GM19438 (cell line): ENCODE measurements around the gene TNRC6C.
"Not testable (repeated sequence)": the region's sequence is repeated elsewhere in the genome, so short reads cannot be mapped to it uniquely, and the experiment has no call there.

Experiments
- ATAC-seq: cut with Tn5 transposase; IDR thresholded peaks from one replicate; pipeline ENCODE4 v1.9.1; 2021; ENCODE audit warnings: low read depth; ENCODE audit not compliant: unreplicated experiment

The TNRC6C gene

DNA sequence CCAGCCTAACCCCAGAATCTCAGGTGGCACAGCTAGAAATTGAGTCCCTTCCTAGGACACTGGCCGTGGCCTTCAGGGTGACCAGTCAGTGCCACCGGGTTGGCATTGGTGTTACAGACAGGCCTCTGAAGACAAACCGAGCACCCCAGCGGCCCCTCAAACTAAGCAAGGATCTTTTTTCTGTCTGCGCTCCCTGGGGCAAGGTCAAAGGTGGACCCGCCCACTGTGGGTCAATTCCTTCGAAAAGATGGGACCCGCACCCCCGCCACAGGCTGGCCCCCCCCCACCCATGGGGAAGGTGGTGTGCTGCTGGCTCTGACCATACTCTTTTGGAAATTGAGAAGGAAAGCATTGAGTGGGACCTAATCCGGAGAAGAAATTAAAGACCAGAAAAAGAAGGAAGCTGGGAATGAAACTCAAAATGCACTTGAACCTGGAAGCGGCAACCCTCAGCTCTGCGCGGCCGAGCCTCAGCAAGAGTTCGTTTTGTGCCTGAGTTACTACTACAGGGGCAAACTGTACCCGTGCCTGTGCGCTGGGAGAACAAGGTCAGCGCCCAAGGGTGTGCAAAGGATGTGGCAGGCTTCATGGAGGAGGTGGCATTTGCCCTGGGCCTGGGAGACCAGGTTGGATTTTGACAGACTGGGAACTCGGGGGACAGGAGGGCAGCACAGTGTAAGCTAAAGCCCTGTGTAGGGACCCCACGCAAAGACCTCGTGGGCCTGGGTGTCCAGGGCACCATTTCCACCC lies 149.6 kb downstream of the TNRC6C start:
- no peak for ATAC-seq

DNA sequence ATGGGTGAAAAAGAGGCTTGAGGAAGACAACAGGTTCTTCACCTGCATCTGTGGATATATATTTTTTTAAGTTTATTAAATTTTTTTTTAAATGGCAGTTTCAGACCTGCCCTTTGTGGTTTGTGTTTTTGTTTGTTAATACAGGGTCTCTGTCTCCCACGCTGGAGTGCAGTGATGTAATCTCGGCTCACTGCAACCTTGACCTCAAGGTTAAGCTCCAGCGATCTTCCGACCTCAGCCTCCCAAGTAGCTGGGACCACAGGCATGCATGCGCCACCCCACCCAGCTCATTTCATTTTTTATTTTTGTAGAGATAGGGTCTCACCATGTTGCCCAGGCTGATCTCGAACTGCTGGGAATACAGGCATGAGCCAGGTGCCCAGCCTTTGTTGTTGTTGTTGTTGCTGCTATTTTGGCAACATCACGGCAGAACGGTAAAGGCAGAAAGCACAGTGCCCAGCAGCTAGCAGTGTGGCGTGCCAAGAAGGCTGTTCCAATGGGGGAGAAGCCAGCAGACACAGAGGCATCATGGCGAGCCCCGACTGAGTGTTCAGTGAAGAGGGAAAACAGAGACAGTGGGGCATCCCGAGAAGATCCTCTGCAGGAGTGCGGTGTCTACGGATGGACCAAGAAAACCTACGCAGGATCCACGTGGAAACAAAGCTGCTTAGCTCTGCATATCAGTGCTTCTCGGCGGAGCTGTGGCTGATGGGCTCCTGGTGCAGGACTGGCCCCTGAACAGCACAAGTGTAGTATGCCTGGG lies 150.4 kb downstream of the TNRC6C start:
- no peak for ATAC-seq

DNA sequence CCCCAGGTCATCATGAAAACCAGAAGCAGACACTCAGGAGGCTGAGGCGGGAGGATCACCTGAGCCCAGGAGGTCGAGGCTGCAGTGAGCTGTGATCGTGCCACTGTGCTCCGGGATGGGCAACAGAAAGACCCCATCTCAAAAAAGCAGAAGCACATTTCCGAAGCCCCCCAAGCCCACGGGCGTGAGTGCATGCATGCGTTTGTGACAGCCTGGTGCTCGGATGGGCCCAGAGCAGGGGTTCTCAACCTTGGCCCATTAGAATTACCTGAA lies 150.9 kb downstream of the TNRC6C start:
- no peak for ATAC-seq

DNA sequence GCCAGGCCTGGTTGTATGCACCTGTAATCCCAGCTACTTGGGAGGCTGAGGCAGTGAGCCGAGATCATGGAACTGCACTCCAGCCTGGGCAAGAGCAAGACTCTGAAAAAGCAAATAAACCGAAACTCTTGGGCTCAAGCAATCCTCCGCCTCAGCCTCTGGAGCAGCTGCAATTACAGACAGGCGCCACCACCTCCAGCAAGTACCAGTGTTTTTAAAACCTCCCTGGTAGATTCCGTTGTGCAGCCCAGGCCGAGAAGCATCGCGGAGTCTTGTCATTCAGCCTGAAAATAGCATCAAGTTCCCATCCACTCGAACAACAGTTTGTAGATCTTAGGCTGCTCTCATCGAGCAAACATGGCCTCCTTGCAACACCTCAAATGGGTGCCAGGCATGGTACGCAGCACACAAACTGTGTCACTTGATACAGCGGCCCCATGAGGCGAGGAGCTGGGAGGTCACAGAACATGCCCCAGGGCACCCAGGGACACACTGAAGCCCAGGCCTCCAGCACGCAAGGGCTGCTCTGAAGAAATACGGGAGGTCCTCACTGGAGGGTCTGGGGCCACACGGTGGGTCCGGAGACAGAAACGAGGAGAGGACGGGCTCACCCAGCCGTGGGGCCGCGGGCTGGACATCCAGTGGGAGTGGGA lies 152.0 kb downstream of the TNRC6C start:
- ATAC-seq, result no peak

DNA sequence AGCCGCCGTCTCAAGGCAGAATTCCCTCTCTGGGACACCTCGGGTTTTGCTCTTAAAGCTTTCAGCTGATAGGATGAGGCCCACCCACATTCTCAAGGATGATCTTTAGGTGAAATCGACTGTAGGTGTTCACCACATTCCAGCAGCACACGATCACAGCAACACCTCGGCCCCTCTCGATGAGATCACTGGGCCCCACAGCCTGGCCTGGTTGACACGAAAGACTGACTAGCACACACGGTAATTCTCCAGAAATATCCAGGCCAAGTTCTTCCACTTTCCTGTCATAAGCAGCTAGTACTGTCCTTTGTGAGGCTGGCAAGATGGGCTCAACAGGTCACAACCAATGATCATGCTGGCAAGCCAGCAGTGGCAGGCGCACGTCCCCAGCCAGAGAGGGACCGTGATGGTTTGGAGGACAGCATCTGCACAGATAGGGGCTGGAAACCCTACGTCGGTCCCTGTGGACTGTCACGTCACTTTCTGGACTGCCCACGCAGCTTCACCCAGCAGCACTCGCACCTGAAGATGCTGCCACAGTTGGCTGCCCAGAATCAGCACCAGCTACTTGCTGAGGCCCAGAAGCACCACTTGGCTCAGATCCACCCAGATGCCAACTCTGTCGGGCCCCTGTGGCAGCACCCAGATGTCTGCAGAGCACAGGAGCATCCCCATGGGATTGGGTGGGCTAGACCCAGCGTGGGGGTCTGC lies 152.7 kb downstream of the TNRC6C start:
- ATAC-seq, result no peak

DNA sequence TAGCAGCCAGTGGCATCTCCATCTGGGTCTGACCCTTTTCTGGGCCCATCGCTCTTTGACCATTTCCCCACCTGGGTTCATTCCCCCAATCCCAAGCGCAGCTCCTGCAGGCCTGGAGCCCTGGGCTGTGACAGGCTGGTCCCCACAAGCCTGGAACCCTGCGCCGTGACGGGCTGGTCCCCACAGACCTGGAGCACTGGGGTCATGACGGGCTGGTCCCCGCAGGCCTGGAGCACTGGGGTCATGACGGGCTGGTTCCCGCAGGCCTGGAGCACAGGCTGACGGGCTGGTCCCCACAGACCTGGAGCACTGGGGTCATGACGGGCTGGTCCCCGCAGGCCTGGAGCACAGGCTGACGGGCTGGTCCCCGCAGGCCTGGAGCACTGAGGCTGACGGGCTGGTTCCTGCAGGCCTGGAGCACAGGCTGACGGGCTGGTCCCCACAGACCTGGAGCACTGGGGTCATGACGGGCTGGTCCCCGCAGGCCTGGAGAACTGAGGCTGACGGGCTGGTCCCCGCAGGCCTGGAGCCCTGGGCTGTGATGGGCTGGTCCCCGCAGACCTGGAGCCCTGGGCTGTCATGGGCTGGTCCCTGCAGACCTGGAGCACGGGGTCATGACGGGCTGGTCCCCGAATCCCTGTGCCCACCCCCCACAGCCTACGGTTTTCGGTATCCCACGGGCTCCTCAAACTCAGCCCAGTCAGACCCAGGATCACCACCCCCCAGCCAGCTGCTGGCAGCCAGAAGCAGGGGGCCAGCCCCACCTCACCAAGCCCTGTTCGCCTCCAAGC lies 153.4 kb downstream of the TNRC6C start:
- ATAC-seq, result no peak

DNA sequence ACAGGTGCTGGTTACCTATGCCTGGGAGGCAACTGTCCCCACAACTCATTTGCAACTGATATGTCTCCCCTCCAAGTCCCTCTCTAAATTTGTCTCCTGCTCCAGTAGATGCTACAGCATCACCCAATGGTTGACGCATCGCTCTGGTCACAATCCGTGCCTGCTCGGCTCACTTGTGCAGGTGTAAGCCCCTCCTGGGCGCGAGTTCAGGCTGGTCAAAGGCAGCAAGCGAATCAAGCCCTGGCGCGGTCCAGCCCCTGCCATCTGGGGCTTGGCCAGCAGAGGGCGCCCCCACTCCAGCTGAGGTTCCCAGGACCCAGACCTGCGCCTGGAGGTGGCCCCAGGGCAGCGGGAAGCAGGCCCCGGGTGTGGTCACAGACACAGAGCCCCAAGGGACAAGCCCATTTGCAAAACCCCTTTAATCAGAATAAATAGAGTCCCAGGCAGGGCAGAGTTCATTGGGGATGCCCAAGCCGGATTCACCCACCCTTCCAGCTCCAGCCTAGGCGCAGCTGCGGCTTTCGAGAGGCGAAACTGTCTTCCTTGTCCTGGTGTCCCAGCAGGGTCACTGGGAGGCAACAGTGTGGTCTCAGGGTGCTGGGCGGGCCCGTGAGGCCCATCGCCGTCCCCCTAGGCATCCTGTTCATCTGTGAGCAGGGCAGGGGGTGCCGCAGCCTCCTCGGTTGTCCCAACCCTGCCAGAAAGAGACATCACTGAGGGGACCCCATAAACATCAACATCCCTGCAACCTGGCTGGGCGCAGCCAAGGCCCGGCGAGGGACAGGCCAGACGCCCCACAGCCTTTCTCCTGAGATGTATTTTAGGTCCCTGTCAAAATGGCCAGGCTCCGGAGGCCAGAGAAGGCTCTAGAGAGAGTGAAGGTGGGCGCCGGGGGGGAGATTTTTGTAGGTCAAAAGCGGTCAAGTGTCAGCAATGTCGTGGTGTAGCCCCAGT lies 154.3 kb downstream of the TNRC6C start:
- no peak for ATAC-seq

DNA sequence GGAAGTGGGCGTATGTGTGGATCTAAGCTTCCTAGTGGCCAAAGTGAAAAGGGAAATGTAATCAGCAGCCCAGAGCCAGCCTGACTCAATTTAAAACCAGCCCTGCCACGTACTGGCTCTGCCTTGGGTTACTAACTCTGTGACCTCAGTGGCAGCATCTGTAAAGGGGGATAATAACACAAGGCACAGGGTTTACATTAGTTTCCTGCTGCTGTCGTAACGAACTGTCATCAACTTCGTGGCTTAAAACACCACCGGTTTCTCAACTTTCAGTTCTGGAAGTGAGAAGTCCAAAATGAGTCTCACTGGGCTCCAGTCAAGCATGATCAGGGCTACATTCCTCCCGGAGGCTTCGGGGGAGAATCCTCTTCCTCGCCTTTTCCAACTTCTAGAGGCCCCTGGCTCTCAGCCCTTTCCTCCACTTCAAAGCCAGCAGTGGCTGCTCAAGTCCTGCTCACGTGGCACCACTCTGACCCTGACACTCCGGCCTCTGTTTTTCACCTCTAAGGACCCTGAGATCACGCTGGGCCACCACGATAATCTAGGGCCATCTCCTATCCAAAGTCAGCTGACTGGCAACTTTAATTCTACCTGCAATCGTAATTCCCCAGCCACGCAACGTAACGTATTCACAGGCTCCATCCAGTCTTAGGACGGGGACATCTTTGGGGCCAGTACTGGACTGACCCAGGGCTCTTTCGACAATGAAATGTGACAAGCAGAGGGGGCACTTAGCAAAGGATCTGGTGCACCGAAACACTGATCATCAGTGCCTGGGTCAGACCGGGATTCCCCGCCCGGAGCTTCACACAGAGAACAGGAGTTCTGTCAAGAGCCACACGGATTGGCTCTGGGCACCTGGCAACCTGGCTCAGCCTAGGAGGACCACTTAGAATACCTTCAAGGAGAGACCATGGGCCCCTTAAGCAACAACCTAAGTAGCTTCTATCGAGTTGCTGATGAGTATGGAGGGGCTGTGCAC lies 155.6 kb downstream of the TNRC6C start:
- no peak for ATAC-seq

DNA sequence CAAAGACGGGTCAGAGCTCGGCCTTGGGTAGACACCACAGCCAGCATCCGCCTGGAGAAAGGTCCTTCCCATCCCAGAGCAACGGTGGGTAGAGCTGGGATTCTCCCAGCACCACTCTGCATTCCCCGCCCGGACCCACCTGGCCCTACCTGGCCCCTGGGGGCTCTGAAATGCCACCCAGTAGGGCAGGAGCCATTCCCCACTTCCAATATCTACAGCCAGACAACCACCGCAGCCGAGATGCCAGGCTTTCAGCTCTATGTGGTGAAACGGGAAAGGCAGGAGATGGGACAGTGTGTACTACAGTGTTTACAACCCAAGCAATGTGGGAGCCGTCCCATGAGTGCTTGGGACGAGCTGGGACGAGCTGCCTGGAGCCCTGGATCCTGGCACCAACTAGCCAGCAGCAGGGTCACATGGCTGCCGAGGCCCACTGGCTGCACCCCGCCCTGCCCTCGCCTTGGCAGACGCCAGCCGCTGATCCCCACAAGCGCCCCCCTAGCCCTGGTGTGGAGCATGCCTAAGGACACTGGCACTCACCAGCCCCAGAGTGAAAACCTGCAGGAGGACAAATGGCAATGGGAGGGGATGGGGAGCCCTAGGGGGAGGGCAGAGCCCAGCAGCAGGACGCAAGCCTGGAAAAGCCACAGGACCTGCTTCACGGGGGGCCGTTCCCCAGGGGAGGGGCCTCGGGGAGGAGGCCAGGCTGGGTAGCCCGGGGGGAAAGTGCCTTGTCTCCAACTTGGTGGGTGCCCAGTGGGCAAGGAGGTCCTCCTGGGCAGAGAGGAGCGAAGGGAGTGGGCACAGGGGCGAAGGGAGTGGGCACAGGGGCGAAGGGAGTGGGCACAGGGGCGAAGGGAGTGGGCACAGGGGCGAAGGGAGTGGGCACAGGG lies 156.6 kb downstream of the TNRC6C start:
- ATAC-seq, result no peak

DNA sequence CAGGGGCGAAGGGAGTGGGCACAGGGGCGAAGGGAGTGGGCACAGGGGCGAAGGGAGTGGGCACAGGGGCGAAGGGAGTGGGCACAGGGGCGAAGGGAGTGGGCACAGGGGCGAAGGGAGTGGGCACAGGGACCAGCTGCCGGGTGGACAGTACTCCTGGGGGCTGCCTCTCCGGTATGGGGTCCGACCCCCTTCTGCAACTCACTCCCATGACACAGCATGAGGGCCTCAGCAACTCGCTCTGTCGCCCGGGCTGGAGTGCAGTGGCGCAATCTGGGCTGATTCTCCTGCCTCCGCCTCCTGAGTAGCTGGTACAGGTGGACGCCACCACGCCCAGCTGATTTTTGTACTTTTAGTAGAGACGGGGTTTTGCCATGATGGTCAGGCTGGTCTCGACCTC lies 157.3 kb downstream of the TNRC6C start:
- ATAC-seq, result not testable (repeated sequence)

DNA sequence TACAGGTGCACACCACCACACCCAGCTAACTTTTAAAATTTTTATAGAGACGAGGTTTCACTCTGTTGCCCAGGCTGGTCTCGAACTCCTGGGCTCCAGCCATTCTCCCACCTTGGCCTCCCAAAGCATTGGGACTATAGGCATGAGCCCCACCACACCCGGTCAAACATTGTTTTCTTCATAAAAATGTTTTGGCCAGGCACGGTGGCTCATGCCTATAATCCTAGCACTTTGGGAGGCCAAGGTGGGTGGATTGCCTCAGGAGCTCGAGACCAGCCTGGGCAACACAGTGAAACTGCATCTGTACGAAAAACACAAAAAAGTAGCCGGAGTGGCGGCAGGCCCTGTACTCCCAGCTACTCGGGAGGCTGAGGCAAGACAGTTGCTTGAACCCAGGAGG lies 157.9 kb downstream of the TNRC6C start:
- no peak for ATAC-seq

DNA sequence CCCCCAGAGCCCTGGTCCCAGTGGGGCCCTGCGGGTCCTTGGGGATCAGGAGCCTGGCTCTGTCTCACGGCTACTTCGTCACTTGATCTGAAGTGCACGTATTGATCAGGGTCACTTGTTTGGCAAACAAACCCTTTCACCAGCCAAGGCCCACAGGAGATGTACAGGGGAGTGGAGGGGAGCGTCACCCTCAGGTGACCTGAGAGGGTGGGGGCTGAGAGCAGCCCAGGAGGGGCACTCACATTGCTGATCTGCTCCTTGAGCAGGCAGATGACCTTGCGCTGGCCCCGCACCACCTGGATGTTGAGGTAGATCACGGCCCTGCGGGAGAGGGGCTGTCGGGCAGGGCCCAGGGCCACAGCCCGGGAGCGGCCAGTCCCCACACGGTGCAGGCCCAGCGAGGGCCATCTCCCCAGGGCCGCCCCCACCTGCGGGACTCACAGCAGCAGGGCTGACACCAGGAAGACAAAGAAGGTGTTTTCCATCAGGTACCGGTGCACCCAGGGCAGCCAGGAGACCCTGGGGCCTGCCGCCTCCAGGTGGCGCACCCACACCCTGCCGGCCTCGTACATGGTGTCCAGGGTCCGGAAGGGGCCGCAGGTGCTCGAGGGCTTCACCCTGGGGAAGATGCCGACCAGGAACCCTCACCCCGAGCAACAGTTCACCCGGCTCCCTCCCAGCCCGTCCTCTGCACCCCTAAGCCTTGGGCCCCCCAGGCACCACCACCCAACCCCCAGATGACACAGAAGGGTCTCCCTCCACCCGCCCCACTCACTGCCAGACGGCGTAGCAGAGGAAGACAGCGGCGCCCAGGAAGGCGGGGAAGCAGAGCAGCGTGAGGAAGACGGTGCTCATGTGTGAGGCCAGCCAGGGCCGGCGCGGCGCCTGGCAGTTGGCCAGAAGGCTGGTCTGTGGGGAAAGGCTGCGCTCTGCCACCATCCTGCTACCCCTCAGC lies 158.8 kb downstream of the TNRC6C start:
- ATAC-seq, result no peak

DNA sequence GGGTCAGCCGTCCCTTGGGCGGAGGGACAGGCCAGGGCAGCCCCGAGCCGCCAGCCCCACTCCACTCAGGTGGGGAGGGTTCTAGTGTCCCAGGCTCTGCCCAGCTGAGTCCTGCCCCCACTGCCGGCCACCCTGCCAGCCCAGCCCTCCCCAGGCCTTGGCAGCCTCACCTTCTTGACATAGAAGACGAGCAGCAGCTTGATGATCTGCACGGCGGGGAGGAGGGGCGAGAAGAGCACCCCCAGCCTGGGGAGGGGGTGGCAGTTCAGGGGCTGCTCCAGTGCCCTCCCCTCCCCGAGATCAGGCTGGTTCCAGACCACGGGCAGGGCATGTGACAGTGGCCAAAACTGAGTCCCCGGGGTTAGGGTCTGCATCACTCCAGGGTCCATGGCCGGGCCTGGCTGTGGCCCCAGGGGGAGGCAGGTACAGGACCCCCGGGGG lies 160.3 kb downstream of the TNRC6C start:
- no peak for ATAC-seq

DNA sequence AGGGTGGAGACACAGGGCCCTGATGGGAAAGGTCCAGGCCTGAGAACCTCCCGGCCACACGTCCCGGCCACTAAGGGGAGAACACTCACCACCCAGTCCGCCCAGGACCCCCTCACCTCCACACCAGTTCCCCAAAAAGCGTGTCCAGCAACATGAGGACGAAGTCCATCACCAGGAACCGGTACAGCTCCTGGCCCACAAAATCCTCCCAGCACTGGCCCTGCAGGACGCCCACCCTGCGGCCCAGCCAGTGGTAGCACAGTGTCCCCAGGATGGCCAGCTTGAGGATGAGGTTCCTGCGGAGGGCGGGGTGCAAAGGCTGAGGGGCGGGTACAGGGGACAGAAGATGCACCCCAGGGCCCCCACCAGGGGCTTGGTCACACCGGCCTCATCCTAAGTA lies 162.0 kb downstream of the TNRC6C start:
- no peak for ATAC-seq

DNA sequence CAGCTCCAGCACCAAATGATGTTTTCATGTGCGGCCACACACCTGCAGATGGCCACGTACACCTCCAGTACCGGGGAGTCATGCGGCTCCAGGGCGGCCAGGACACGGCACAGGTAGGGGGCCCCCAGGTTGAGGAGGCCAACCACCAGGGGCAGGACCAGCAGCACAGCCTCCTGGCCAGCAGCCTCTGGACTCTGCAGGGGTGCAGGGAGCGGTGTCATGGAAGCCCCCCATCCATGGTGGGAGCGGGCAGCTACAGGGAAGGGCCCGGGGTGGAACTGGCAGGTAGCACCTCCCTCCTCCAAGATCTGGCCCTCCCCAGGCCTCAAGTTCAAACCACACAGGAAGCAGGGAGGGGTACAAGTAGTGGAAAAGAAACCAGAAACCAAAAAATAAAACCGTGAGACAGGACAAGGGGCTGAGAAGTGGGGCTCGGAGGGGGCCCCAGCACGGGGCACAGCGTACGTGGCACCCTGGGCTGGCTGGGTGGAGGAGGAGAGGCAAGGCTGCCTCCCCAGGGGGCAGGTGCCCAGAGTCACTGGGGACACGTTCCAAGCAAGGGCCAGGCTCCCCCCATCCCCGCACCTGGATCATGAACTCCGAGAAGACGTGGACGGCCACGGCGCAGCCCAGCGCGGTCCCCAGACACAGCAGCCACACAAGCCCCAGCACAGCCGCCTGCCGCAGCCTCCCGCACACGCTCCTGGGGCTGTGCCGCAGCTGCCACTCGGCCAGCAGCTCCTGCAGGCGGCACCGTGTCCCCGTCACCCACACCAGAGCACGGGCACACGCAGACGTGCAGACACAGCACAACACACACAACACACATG lies 162.7 kb downstream of the TNRC6C start:
- ATAC-seq, result no peak
